Measurements from ENCODE around the gene CTDSP2. TPM values are rescaled to one million over a fixed set of nuclear protein-coding genes. Genes with fewer than 3 reads are reported as not detected.

The CTDSP2 gene
- polyA plus RNA-seq, 1 of the 3 experiments (the other 2 are of a cell fraction), result 119 TPM

- DNase-seq, result no peak
- TF ChIP-seq RCOR1 (IDR thresholded peaks at IDR 0.05; ENCODE audit: low read length) (no peak), RAD21 (IDR thresholded peaks at IDR 0.05; ENCODE audit: low read length) (no peak), YY1 (IDR thresholded peaks at IDR 0.05; ENCODE audit: low read depth) (no peak), MXI1 (IDR thresholded peaks at IDR 0.05; ENCODE audit: low read depth, low read length) (no peak), SMC3 (IDR thresholded peaks at IDR 0.05; ENCODE audit: low read depth, low read length) (no peak), SIN3A (IDR thresholded peaks at IDR 0.05; ENCODE audit: borderline replicate concordance, low read depth, low read length) (no peak), FOXJ3 (CRISPR knock-in tag; IDR thresholded peaks at IDR 0.05) (no peak), EP300 (IDR thresholded peaks at IDR 0.05; ENCODE audit: borderline replicate concordance in 1 of 2, low read depth in 1 of 2, low read length in 1 of 2) (no peak), TAF1 (IDR thresholded peaks at IDR 0.05; ENCODE audit: borderline replicate concordance, low read depth, low read length) (no peak), NRF1 (IDR thresholded peaks at IDR 0.05; ENCODE audit: low read depth, low read length) (no peak), RFX5 (IDR thresholded peaks at IDR 0.05; ENCODE audit: low read length) (no peak), NFIC (IDR thresholded peaks at IDR 0.05; ENCODE audit: borderline replicate concordance) (no peak)
- TF ChIP-seq, protein P1, sequence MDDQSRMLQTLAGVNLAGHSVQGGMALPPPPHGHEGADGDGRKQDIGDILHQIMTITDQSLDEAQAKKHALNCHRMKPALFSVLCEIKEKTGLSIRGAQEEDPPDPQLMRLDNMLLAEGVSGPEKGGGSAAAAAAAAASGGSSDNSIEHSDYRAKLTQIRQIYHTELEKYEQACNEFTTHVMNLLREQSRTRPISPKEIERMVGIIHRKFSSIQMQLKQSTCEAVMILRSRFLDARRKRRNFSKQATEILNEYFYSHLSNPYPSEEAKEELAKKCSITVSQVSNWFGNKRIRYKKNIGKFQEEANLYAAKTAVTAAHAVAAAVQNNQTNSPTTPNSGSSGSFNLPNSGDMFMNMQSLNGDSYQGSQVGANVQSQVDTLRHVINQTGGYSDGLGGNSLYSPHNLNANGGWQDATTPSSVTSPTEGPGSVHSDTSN (IDR thresholded peaks at IDR 0.05), result no peak
- TF ChIP-seq, protein P2, sequence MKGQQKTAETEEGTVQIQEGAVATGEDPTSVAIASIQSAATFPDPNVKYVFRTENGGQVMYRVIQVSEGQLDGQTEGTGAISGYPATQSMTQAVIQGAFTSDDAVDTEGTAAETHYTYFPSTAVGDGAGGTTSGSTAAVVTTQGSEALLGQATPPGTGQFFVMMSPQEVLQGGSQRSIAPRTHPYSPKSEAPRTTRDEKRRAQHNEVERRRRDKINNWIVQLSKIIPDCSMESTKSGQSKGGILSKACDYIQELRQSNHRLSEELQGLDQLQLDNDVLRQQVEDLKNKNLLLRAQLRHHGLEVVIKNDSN (IDR thresholded peaks at IDR 0.05; ENCODE audit: borderline replicate concordance, low read depth), result no peak
- TF ChIP-seq, protein P3, sequence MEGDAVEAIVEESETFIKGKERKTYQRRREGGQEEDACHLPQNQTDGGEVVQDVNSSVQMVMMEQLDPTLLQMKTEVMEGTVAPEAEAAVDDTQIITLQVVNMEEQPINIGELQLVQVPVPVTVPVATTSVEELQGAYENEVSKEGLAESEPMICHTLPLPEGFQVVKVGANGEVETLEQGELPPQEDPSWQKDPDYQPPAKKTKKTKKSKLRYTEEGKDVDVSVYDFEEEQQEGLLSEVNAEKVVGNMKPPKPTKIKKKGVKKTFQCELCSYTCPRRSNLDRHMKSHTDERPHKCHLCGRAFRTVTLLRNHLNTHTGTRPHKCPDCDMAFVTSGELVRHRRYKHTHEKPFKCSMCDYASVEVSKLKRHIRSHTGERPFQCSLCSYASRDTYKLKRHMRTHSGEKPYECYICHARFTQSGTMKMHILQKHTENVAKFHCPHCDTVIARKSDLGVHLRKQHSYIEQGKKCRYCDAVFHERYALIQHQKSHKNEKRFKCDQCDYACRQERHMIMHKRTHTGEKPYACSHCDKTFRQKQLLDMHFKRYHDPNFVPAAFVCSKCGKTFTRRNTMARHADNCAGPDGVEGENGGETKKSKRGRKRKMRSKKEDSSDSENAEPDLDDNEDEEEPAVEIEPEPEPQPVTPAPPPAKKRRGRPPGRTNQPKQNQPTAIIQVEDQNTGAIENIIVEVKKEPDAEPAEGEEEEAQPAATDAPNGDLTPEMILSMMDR (IDR thresholded peaks at IDR 0.05), result no peak
- Histone ChIP-seq H3K9me2 (no peaks in the 10 kb centered on the region), H3K27ac (ENCODE audit: low read depth in 2 of 2, low read length in 1 of 2) (no peak overlapping the region), H3K4me1 (ENCODE audit: control insufficient read depth in 1 of 2, insufficient read depth in 2 of 2, low read depth in 1 of 2, low read length in 1 of 2) (peaks cover 0 to 6% of the 10 kb centered on the region in 2 experiments; a peak in 2 of 4 replicates), H3K4me2 (no peak overlapping the region), H3K27me3 (ENCODE audit: insufficient read depth) (no peaks in the 10 kb centered on the region), H3F3A (replicated peaks; ENCODE audit: insufficient read depth) (peaks cover 24% of the 10 kb centered on the region), H2AFZ (ENCODE audit: low read depth) (no peak overlapping the region), H3K4me3 (ENCODE audit: low read depth in 2 of 2, low read length in 1 of 2) (no peak overlapping the region), H3K9ac (no peak overlapping the region), H3K79me2 (ENCODE audit: insufficient read depth) (peaks cover 18% of the 10 kb centered on the region; the same call in 1 of the 2 replicates), H4K20me1 (ENCODE audit: insufficient read depth) (no peaks in the 10 kb centered on the region), H3K36me3 (replicated peaks in 1 of 2; ENCODE audit: control insufficient read depth in 1 of 2, insufficient read depth in 2 of 2, low read length in 1 of 2) (peaks cover 55 to 62% of the 10 kb centered on the region in 2 experiments), H3K9me3 (no peaks in the 10 kb centered on the region)
- ChIA-PET POLR2A (no interaction called here), CTCF (interaction anchor here (2.4 to 12.0 kb wide), 2 partner anchors 14 to 18 kb away, joined by 17 to 96 read pairs; partner anchors contain the start of genes AVIL and TSFM)
- 100% methylated on average over 1 of the region's 1 CpG for WGBS (ENCODE audit: low lambda C conversion rate)
These were observed 49.5 kb downstream of the CTDSP2 start for GRCh38 chr12:57796996-57797395.
